DOHH2 (cell line): ENCODE measurements around the gene ERMN.

Experiments
- H3F3A ChIP-seq: fragments of 200-600 bp; sonication (generic), shearing (Covaris generic); 2 replicates; pipeline ENCODE4 v1.6.0; 2016; ENCODE audit warnings: antibody characterized with exemption, mild to moderate bottlenecking; ENCODE audit not compliant: control insufficient read depth, insufficient read depth
- H3K27ac ChIP-seq: fragments of 200-600 bp; sonication (generic); 2 replicates; pipeline ENCODE4 v1.5.1; 2014; ENCODE audit warnings: low read depth, mild to moderate bottlenecking, low read length, moderate library complexity
- H3K27me3 ChIP-seq: fragments of 200-600 bp; sonication (generic); 2 replicates; pipeline ENCODE4 v1.6.1; 2014; ENCODE audit warnings: mild to moderate bottlenecking, low read length, mixed read lengths; ENCODE audit not compliant: control insufficient read depth
- H3K36me3 ChIP-seq: fragments of 200-600 bp; sonication (generic); 2 replicates; pipeline ENCODE4 v1.6.1; 2014; ENCODE audit warnings: mild to moderate bottlenecking, low read length, moderate library complexity, mixed read lengths; ENCODE audit not compliant: control insufficient read depth
- H3K4me1 ChIP-seq: fragments of 200-600 bp; sonication (generic); 2 replicates; pipeline ENCODE4 v1.6.1; 2014; ENCODE audit warnings: mild to moderate bottlenecking, low read length, mixed read lengths; ENCODE audit not compliant: control insufficient read depth
- H3K4me2 ChIP-seq: fragments of 200-600 bp; sonication (generic); 2 replicates; pipeline ENCODE4 v1.6.0; 2014; ENCODE audit warnings: mild to moderate bottlenecking, low read length, moderate library complexity
- H3K4me3 ChIP-seq: fragments of 200-600 bp; sonication (generic); 2 replicates; pipeline ENCODE4 v1.5.1; 2014; ENCODE audit warnings: mild to moderate bottlenecking, low read length, mixed read lengths
- H3K79me2 ChIP-seq: fragments of 200-600 bp; sonication (generic); 2 replicates; pipeline ENCODE4 v1.6.1; 2014; ENCODE audit warnings: mild to moderate bottlenecking, low read length, mixed read lengths; ENCODE audit not compliant: control insufficient read depth
- H3K9me2 ChIP-seq: fragments of 200-600 bp; sonication (generic); replicated peaks from 2 replicates; pipeline ENCODE4 v1.6.1; 2014; ENCODE audit warnings: mild to moderate bottlenecking, low read length, mixed read lengths; ENCODE audit not compliant: control insufficient read depth
- H3K9me3 ChIP-seq: fragments of 200-600 bp; sonication (generic); 2 replicates; pipeline ENCODE4 v1.6.1; 2014; ENCODE audit warnings: antibody characterized with exemption, low read length, mixed read lengths; ENCODE audit not compliant: control insufficient read depth, insufficient read depth
- H4K20me1 ChIP-seq: fragments of 200-600 bp; sonication (generic); 2 replicates; pipeline ENCODE4 v1.6.0; 2014; ENCODE audit warnings: low read depth, mild to moderate bottlenecking, antibody characterized with exemption, low read length, moderate library complexity; ENCODE audit not compliant: control insufficient read depth, insufficient read depth
- CTCF ChIP-seq: fragments of 200-600 bp; sonication (generic); IDR thresholded peaks from one replicate; pipeline ENCODE4 v1.5.1; 2014; ENCODE audit warnings: antibody characterized with exemption, mild to moderate bottlenecking, low read depth, low read length; ENCODE audit not compliant: poor library complexity, severe bottlenecking
- EZH2phosphoT487 ChIP-seq: fragments of 200-600 bp; sonication (generic); IDR thresholded peaks from 2 replicates; pipeline ENCODE4 v1.6.1; 2017; ENCODE audit warnings: borderline replicate concordance, mild to moderate bottlenecking, antibody characterized with exemption, low read length, moderate library complexity, mixed read lengths

Gene ERMN

DNA sequence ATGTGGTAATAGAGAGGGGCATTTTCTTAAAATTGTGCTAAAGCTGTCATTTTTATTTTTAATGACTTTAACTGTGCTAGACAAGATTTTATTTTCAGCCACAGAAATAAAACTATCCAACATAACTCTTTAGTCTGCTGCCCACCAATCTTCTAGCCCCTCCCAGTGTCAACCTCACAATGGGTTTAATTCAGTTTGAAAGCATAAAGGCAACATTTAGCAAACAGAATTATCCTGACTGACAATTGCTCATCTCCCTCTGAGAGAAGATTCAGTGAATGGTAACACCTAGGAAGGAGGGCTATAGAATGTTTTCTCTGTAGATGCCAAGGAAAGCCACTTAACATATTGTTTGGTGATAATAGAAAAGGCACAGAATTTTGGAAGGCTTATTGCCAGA lies 5.2 kb downstream of the ERMN start:
- Histone ChIP-seq H4K20me1 (no peaks in the 10 kb centered on the region), H3K79me2 (no peaks in the 10 kb centered on the region), H3F3A (no peaks in the 10 kb centered on the region), H3K4me3 (no peak overlapping the region), H3K4me1 (peaks cover 4% of the 10 kb centered on the region), H3K36me3 (no peaks in the 10 kb centered on the region), H3K4me2 (no peak overlapping the region), H3K9me2 (no peaks in the 10 kb centered on the region), H3K27ac (no peak overlapping the region), H3K9me3 (no peaks in the 10 kb centered on the region), H3K27me3 (no peaks in the 10 kb centered on the region)
- TF ChIP-seq EZH2phosphoT487 (no peak), CTCF (no peak)

- H3F3A ChIP-seq, result no peaks in the 10 kb centered on the region
- no peaks in the 10 kb centered on the region for H3K9me2 ChIP-seq
- TF ChIP-seq EZH2phosphoT487, result no peak
- TF ChIP-seq CTCF, result no peak
- H3K4me3 ChIP-seq, result no peak overlapping the region
- H3K27ac ChIP-seq, result no peak overlapping the region
- H3K36me3 ChIP-seq, result no peaks in the 10 kb centered on the region
- H3K4me1 ChIP-seq, result peaks cover 4% of the 10 kb centered on the region
- no peaks in the 10 kb centered on the region for H3K79me2 ChIP-seq
- no peak overlapping the region for H3K4me2 ChIP-seq
- no peaks in the 10 kb centered on the region for H3K27me3 ChIP-seq
- no peaks in the 10 kb centered on the region for H4K20me1 ChIP-seq
- no peaks in the 10 kb centered on the region for H3K9me3 ChIP-seq
These were observed 5.8 kb downstream of the ERMN start for GRCh38 chr2:157319795-157320194.

GRCh38 chr2:157318884-157319283 lies 6.7 kb downstream of the ERMN start:
- no peaks in the 10 kb centered on the region for H3K9me3 ChIP-seq
- H3K27ac ChIP-seq, result no peak overlapping the region
- H3K4me2 ChIP-seq, result no peak overlapping the region
- H3K36me3 ChIP-seq, result no peaks in the 10 kb centered on the region
- no peaks in the 10 kb centered on the region for H3K9me2 ChIP-seq
- no peaks in the 10 kb centered on the region for H3F3A ChIP-seq
- no peaks in the 10 kb centered on the region for H4K20me1 ChIP-seq
- H3K27me3 ChIP-seq, result no peaks in the 10 kb centered on the region
- peaks cover 4% of the 10 kb centered on the region for H3K4me1 ChIP-seq
- H3K4me3 ChIP-seq, result no peak overlapping the region
- no peaks in the 10 kb centered on the region for H3K79me2 ChIP-seq
- TF ChIP-seq EZH2phosphoT487, result no peak
- TF ChIP-seq CTCF, result no peak

- no peak for TF ChIP-seq CTCF
- TF ChIP-seq EZH2phosphoT487, result no peak
- H3K4me2 ChIP-seq, result no peak overlapping the region
- H3F3A ChIP-seq, result no peaks in the 10 kb centered on the region
- no peak overlapping the region for H3K4me3 ChIP-seq
- H3K79me2 ChIP-seq, result no peaks in the 10 kb centered on the region
- H4K20me1 ChIP-seq, result no peaks in the 10 kb centered on the region
- no peaks in the 10 kb centered on the region for H3K27me3 ChIP-seq
- H3K9me2 ChIP-seq, result no peaks in the 10 kb centered on the region
- H3K27ac ChIP-seq, result no peak overlapping the region
- no peaks in the 10 kb centered on the region for H3K36me3 ChIP-seq
- no peaks in the 10 kb centered on the region for H3K9me3 ChIP-seq
- no peaks in the 10 kb centered on the region for H3K4me1 ChIP-seq
These were observed 9.7 kb downstream of the ERMN start for GRCh38 chr2:157315901-157316300.
